GM20000 (cell line): ENCODE measurements around the gene PCA3.
A peak's percentile ranks its signal among the peaks of the same experiment; 100 is the strongest.

Experiments used
- DNase-seq: peaks from one replicate; pipeline ENCODE4 v3.0.0; 2012; ENCODE audit warnings: low spot score
- CTCF ChIP-seq: IDR thresholded peaks from 2 replicates; pipeline ENCODE4 v1.5.1; 2012; ENCODE audit warnings: mild to moderate bottlenecking, control low read depth; ENCODE audit errors: extremely low read depth, missing control alignments

Gene PCA3

GRCh38 chr9:76800901-76801300 is 36.7 kb downstream of the PCA3 start:
- no peak for TF ChIP-seq CTCF

DNA sequence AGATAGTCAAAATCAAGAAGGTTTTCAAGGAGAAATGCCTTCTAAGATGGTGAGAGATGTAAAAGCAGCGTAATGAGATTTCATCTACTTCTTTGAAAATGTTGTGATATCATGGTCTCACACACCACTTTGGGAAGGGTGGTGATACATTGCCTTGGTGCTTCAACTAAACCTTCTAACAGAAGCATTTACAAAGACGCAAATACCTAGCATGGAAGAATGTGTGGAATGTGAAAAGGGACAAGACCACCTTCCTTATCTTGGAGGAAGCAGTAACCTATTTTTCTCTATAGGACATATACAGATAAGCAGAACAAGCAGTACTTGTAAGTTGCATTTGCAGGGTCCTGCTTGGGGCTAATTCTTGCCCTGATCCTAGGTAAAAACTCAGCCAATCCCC is 38.8 kb downstream of the PCA3 start:
- no peak for TF ChIP-seq CTCF
- no peak for DNase-seq

More at GRCh38 chr9:76800901-76801300, 36.7 kb downstream of the PCA3 start:
- no peak for DNase-seq

GRCh38 chr9:76803762-76804161 is 39.5 kb downstream of the PCA3 start:
- no peak for TF ChIP-seq CTCF

GRCh38 chr9:76808636-76809035 is 44.4 kb downstream of the PCA3 start:
- no peak for TF ChIP-seq CTCF
- DNase-seq: no peak

More at GRCh38 chr9:76803762-76804161, 39.5 kb downstream of the PCA3 start:
- no peak for DNase-seq

- peak; percentile 30 for DNase-seq
These were observed 46.2 kb downstream of the PCA3 start for GRCh38 chr9:76810377-76810957.

DNA sequence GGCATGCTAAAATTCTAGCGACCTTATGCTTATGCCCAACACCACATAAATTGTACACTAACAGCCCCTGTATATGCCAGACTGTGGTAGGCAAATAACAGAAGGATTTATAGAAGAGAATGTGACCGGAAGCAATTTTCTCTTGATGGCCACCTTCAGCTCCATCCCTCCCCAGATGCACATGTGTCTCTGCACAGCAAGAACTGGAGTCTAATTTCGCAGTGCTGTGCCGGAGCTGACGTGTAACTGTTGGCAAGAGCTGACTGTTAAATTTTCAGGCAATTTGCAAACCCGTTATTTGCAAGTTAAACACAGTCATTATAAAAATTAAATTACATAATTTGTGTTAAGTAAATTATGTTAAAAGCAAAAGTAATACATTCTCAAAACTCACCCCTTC is 48.4 kb downstream of the PCA3 start:
- no peak for DNase-seq

More at GRCh38 chr9:76810377-76810957, 46.2 kb downstream of the PCA3 start:
- peak; percentile 47 for TF ChIP-seq CTCF

GRCh38 chr9:76817489-76817888 is 53.3 kb downstream of the PCA3 start:
- no peak for DNase-seq
- no peak for TF ChIP-seq CTCF

More for the DNA sequence above, 48.4 kb downstream of the PCA3 start:
- no peak for TF ChIP-seq CTCF
